PC-3 (cell line): Measurements from ENCODE around the gene IFT43. TPM values are rescaled to one million over a fixed set of nuclear protein-coding genes. Genes with fewer than 3 reads are reported as not detected.

Source experiments
- ATAC-seq: fragments of 200-7000 bp; cut with Tn5 transposase; 2 replicates; pipeline ENCODE4 v1.9.1; 2020; ENCODE audit warnings: mild to moderate bottlenecking, moderate library complexity
- BruUV-seq: library from RNA; stranded (reverse); fragments of 400-500 nt; replicated peaks from 2 replicates; lab custom pipeline; 2021; lab: Mats Ljungman, UMichigan
- CTCF ChIA-PET: fragments of 300-600 bp; sonication (Branson Sonifier 250); formaldehyde crosslinking; loops from one replicate; lab custom pipeline; 2022; ENCODE audit warnings: antibody characterized with exemption; lab: Charles Lee
- POLR2A ChIA-PET: fragments of 300-600 bp; sonication (Branson Sonifier 250); formaldehyde crosslinking; loops from one replicate; lab custom pipeline; 2022; ENCODE audit warnings: antibody characterized with exemption; ENCODE audit not compliant: unreplicated experiment; lab: Charles Lee
- DNase-seq: peaks from one replicate; pipeline ENCODE4 v3.0.0-alpha.2; 2015
- H2AFZ ChIP-seq: fragments of 300-600 bp; sonication (generic); 2 replicates; pipeline ENCODE4 v1.6.0; 2016; ENCODE audit warnings: antibody characterized with exemption, low read length
- H3F3A ChIP-seq: fragments of 300-600 bp; sonication (generic); one replicate; pipeline ENCODE4 v1.6.0; 2017; ENCODE audit warnings: antibody characterized with exemption, low read length, control low read depth, mild to moderate bottlenecking; ENCODE audit not compliant: unreplicated experiment
- H3K27ac ChIP-seq: fragments of 300-600 bp; sonication (generic); 2 replicates; pipeline ENCODE4 v1.5.1; 2016; ENCODE audit warnings: mild to moderate bottlenecking, low read length
- H3K27me3 ChIP-seq: fragments of 300-600 bp; sonication (generic); 2 replicates; pipeline ENCODE4 v1.6.1; 2016; ENCODE audit warnings: low read length, mixed read lengths
- H3K36me3 ChIP-seq: fragments of 300-600 bp; sonication (generic); 2 replicates; pipeline ENCODE4 v1.6.1; 2016; ENCODE audit warnings: low read depth, mixed run types, low read length, mixed read lengths
- H3K4me1 ChIP-seq: fragments of 300-600 bp; sonication (generic); 2 replicates; pipeline ENCODE4 v1.5.1; 2016; ENCODE audit warnings: low read length; ENCODE audit not compliant: insufficient read depth
- H3K4me2 ChIP-seq: fragments of 300-600 bp; sonication (generic); 2 replicates; pipeline ENCODE4 v1.6.0; 2016; ENCODE audit warnings: low read length
- H3K4me3 ChIP-seq: fragments of 300-600 bp; sonication (generic); 2 replicates; pipeline ENCODE4 v1.5.1; 2016; ENCODE audit warnings: mild to moderate bottlenecking, low read length, mixed read lengths
- H3K79me2 ChIP-seq: fragments of 300-600 bp; sonication (generic); 2 replicates; pipeline ENCODE4 v1.6.1; 2017; ENCODE audit warnings: low read length, mixed read lengths
- H3K9ac ChIP-seq: fragments of 300-600 bp; sonication (generic); 2 replicates; pipeline ENCODE4 v1.6.0; 2016; ENCODE audit warnings: mild to moderate bottlenecking, low read length
- H3K9me2 ChIP-seq: fragments of 300-600 bp; sonication (generic); replicated peaks from 2 replicates; pipeline ENCODE4 v1.6.1; 2016; ENCODE audit warnings: mixed run types, low read length, mixed read lengths
- H3K9me3 ChIP-seq: fragments of 300-600 bp; sonication (generic); 2 replicates; pipeline ENCODE4 v1.6.1; 2016; ENCODE audit warnings: low read length, mixed read lengths
- H4K20me1 ChIP-seq: fragments of 300-600 bp; sonication (generic); 2 replicates; pipeline ENCODE4 v1.6.1; 2016; ENCODE audit warnings: low read length, mixed read lengths
- CTCF ChIP-seq: fragments of 300-600 bp; sonication (generic); conservative IDR thresholded peaks from 2 replicates; pipeline ENCODE4 v1.5.1; 2017; ENCODE audit warnings: antibody characterized with exemption, low read depth, mild to moderate bottlenecking, low read length
- EZH2 ChIP-seq: fragments of 300-600 bp; sonication (generic); IDR thresholded peaks from one replicate; pipeline ENCODE4 v1.6.1; 2017; ENCODE audit warnings: antibody characterized with exemption, mild to moderate bottlenecking, low read length; ENCODE audit not compliant: unreplicated experiment
- EZH2phosphoT487 ChIP-seq: fragments of 300-600 bp; sonication (generic); IDR thresholded peaks from 2 replicates; pipeline ENCODE4 v1.6.1; 2018; ENCODE audit warnings: mild to moderate bottlenecking, antibody characterized with exemption, low read length, borderline replicate concordance
- intact Hi-C: fragments of 100-400 bp; cut with micrococcal nuclease; formaldehyde crosslinking; loops from 2 replicates; pipeline ENCODE4 v1.9.0; 2023
- total RNA-seq: library from RNA; depleted of rRNA; stranded (reverse); fragments of >200 nt; gene quantifications from 2 replicates; pipeline ENCODE4 v1.2.3, GENCODE V29; 2014

Gene IFT43
- total RNA-seq, 1 experiment from 2014 or later = 41.3 TPM

DNA sequence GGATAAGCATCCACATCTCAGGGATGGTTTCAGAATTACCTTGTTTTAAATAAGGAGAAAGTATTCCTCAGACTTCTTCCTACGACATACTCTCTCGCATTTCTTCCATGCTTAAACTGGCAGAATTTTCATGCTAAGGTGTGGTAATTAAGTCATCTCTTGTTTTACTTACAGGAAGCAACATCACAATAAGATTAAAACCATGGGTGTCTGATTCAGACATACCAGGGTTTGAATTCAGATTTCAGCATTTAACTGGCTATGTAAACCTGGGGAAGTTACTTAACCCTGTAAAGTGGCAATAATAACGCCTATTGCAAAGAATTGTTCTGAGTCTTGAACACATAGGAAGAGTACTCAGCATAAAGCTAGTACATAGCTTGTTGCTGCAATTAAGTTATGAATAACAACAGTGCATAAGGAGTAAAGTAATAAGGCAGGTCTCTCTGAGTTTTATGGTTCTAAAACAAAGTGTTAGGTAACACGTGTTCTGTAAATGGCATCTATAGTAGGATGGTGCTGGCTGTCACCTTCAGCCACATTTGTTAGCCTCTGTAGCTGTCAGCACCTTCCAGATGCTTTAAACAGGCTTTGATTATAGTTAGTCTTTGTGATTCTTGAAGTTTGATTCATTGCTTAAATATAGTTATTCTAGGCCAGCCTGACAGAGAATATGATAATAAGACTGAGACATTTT is 38.8 kb downstream of the IFT43 start:
- CTCF ChIA-PET = no interaction called here
- DNase-seq = no peak

GRCh38 chr14:76034566-76034965 is 49.0 kb downstream of the IFT43 start:
- no peak overlapping the region for H3K9ac ChIP-seq
- no peaks in the 10 kb centered on the region; the same call in 1 of the 2 replicates for H3K36me3 ChIP-seq
- H2AFZ ChIP-seq = no peak overlapping the region
- H3K9me3 ChIP-seq = no peaks in the 10 kb centered on the region
- DNase-seq (no peak), ATAC-seq (no peak)
- ChIA-PET CTCF (no interaction called here), POLR2A (no interaction called here)
- intact Hi-C loops = no loop called here
- H4K20me1 ChIP-seq = no peaks in the 10 kb centered on the region
- no peaks in the 10 kb centered on the region for H3K27me3 ChIP-seq
- TF ChIP-seq CTCF (no peak), EZH2 (no peak), EZH2phosphoT487 (no peak)
- H3K4me1 ChIP-seq = no peaks in the 10 kb centered on the region
- BruUV-seq = no TSS peak
- H3F3A ChIP-seq = no peaks in the 10 kb centered on the region
- H3K27ac ChIP-seq = no peak overlapping the region
- H3K9me2 ChIP-seq = no peaks in the 10 kb centered on the region
- no peak overlapping the region for H3K4me3 ChIP-seq
- H3K4me2 ChIP-seq = no peak overlapping the region
- no peaks in the 10 kb centered on the region for H3K79me2 ChIP-seq

More for the DNA sequence above, 38.8 kb downstream of the IFT43 start:
- Histone ChIP-seq H3K36me3 (peaks cover 5% of the 10 kb centered on the region), H3K4me1 (no peaks in the 10 kb centered on the region), H3K4me2 (no peak overlapping the region), H3K4me3 (no peak overlapping the region), H3F3A (no peaks in the 10 kb centered on the region), H3K27ac (no peak overlapping the region), H3K9me2 (no peaks in the 10 kb centered on the region), H3K9me3 (no peaks in the 10 kb centered on the region; the same call in 1 of the 2 replicates), H3K79me2 (no peaks in the 10 kb centered on the region), H3K27me3 (no peaks in the 10 kb centered on the region), H2AFZ (no peak overlapping the region), H4K20me1 (no peaks in the 10 kb centered on the region), H3K9ac (no peak overlapping the region)
- no peak for TF ChIP-seq EZH2
- TF ChIP-seq EZH2phosphoT487 = no peak
- no peak for TF ChIP-seq CTCF
- no peak for ATAC-seq
- BruUV-seq = no TSS peak
- intact Hi-C loops = no loop called here
- POLR2A ChIA-PET = no interaction called here

GRCh38 chr14:76040704-76041103 is 55.1 kb downstream of the IFT43 start:
- H3K36me3 ChIP-seq = no peaks in the 10 kb centered on the region
- H3F3A ChIP-seq = no peaks in the 10 kb centered on the region
- ATAC-seq (no peak), DNase-seq (no peak)
- H3K4me1 ChIP-seq = no peaks in the 10 kb centered on the region
- intact Hi-C loops = no loop called here
- no peak for TF ChIP-seq CTCF
- TF ChIP-seq EZH2phosphoT487 = no peak
- no peak for TF ChIP-seq EZH2
- no peaks in the 10 kb centered on the region for H3K9me2 ChIP-seq
- ChIA-PET POLR2A (no interaction called here), CTCF (no interaction called here)
- no peak overlapping the region for H3K9ac ChIP-seq
- H3K4me2 ChIP-seq = no peak overlapping the region
- H3K27ac ChIP-seq = no peak overlapping the region
- H4K20me1 ChIP-seq = no peaks in the 10 kb centered on the region
- H3K4me3 ChIP-seq = no peak overlapping the region
- no peaks in the 10 kb centered on the region for H3K79me2 ChIP-seq
- no TSS peak for BruUV-seq
- no peaks in the 10 kb centered on the region for H3K27me3 ChIP-seq
- H3K9me3 ChIP-seq = no peaks in the 10 kb centered on the region
- H2AFZ ChIP-seq = no peak overlapping the region
